Osteoblast (primary cell): ENCODE measurements around the gene KAZN. TPM values are rescaled to one million over a fixed set of nuclear protein-coding genes. Genes with fewer than 3 reads are reported as not detected.

Source experiments
- DNase-seq: peaks from one replicate; pipeline ENCODE4 v3.0.0; 2011; ENCODE audit warnings: low spot score, mixed read lengths; ENCODE audit not compliant: insufficient read length; ENCODE audit errors: missing footprints
- H2AFZ ChIP-seq: 2 replicates; pipeline ENCODE4 v1.6.0; 2011; ENCODE audit warnings: mild to moderate bottlenecking, low read length
- H3K27ac ChIP-seq: 2 replicates; pipeline ENCODE4 v1.5.1; 2011; ENCODE audit warnings: mild to moderate bottlenecking, low read depth, low read length, moderate library complexity
- H3K27me3 ChIP-seq: 2 replicates; pipeline ENCODE4 v1.6.0; 2012; ENCODE audit warnings: mild to moderate bottlenecking, control low read depth, inconsistent platforms, low read length, moderate library complexity; ENCODE audit not compliant: insufficient read depth
- H3K36me3 ChIP-seq: 2 replicates; pipeline ENCODE4 v1.5.1; 2011; ENCODE audit warnings: mild to moderate bottlenecking, low read length, control low read depth, moderate library complexity; ENCODE audit not compliant: insufficient read depth
- H3K4me1 ChIP-seq: 2 replicates; pipeline ENCODE4 v1.5.1; 2011; ENCODE audit warnings: mild to moderate bottlenecking, low read length, control low read depth, moderate library complexity; ENCODE audit not compliant: insufficient read depth
- H3K4me2 ChIP-seq: 2 replicates; pipeline ENCODE4 v1.6.0; 2011; ENCODE audit warnings: mild to moderate bottlenecking, low read length; ENCODE audit not compliant: insufficient read depth
- H3K4me3 ChIP-seq: fragments of 200-600 bp; sonication (generic); 3 replicates; pipeline ENCODE4 v1.5.1; 2012; ENCODE audit warnings: mild to moderate bottlenecking, low read length, inconsistent platforms; ENCODE audit not compliant: insufficient read depth
- H3K79me2 ChIP-seq: 2 replicates; pipeline ENCODE4 v1.6.0; 2012; ENCODE audit warnings: mild to moderate bottlenecking, low read length, control low read depth, inconsistent platforms; ENCODE audit not compliant: insufficient read depth
- H3K9me3 ChIP-seq: 2 replicates; pipeline ENCODE4 v1.5.1; 2011; ENCODE audit warnings: low read depth, low read length, control low read depth
- H4K20me1 ChIP-seq: 2 replicates; pipeline ENCODE4 v1.6.0; 2012; ENCODE audit warnings: mild to moderate bottlenecking, low read length, control low read depth; ENCODE audit not compliant: insufficient read depth
- CTCF ChIP-seq: IDR thresholded peaks from 2 replicates; pipeline ENCODE4 v1.5.1; 2011; ENCODE audit warnings: mild to moderate bottlenecking, low read depth, low read length, moderate library complexity; ENCODE audit errors: extremely low read depth
- total RNA-seq: library from RNA; depleted of rRNA; stranded (reverse); fragments of >200 nt; gene quantifications from 2 replicates; pipeline ENCODE4 v1.2.3, GENCODE V29; 2012

Gene KAZN
- total RNA-seq, 1 donor = 9.0 TPM

DNA sequence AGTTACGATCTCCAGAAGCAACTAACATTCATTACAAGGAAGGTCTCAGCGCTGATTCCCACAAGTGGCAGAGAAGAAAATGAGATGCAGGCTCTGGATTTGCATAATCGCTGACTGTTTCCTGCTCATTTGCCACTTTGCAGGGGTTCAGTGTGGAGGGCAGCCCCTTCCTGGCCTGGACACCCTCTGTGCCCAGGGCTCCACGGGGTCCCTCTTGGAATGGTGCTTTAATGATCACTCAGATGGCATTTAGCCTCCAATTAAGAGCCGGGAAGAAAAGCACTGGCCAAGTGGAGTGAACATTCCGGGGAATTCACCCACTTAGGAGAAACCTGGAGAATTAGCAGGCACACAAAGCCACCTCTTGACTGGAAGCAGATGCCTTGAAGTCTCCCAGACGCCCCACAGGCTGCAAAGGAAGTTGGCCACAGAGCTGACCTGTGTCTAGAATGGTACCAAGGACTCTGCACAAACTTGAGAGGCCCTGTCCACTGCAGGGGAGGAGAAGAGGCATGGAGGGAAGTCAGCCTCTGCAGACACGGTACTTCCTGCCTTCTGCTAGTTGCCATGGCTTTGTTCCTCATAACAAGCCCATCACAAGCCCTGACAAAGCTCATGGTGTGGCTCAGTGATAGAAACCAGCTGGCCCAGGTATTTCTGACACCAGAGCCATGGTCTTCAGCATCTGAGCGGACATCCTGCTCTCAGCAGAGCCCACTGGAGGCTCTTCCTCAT lies 157.2 kb downstream of the KAZN start:
- H3K27me3 ChIP-seq = peaks cover 2% of the 10 kb centered on the region
- H3K4me2 ChIP-seq = no peak overlapping the region
- no peak for TF ChIP-seq CTCF
- peak; percentile 44 for DNase-seq
- H3K4me3 ChIP-seq = no peak overlapping the region
- no peak overlapping the region for H3K27ac ChIP-seq
- no peaks in the 10 kb centered on the region for H3K4me1 ChIP-seq
- H3K9me3 ChIP-seq = no peaks in the 10 kb centered on the region
- peak overlapping the region; percentile 22 for H2AFZ ChIP-seq
- H3K79me2 ChIP-seq = no peaks in the 10 kb centered on the region
- no peaks in the 10 kb centered on the region for H3K36me3 ChIP-seq
- no peaks in the 10 kb centered on the region for H4K20me1 ChIP-seq

DNA sequence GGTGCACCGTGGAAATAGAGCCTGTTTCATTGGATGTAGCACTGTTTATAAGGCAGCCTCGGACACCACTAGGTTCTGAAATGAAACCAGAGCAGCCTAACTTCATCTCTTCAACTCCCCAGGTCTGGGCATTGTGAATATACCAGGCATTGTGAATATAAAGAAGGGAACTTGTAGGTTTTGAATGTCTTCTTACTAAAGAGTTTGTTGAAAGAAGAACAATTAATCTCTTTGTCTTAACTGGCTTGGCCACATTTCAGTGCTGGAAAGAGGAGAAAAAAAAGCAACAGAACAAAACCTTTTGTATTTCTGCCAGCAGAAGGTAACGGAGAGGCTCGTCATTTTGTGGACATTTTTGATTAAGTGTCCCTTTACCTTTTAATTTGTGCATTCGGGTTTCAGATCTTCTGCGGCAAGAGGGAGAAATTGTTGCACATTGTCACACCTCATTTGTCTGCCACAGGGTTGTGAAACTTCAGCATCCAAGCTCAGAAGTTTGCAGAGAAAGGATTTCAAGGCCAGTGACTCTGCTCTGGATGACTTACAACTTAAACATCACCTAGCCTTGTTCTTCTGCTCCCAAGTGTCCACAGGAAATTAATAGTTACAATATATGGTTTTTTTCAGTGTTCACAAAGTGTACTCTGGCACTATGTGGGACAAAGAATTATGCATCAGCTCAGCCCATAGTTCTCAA lies 158.3 kb downstream of the KAZN start:
- no peaks in the 10 kb centered on the region for H3K4me1 ChIP-seq
- H3K4me3 ChIP-seq = no peak overlapping the region

DNA sequence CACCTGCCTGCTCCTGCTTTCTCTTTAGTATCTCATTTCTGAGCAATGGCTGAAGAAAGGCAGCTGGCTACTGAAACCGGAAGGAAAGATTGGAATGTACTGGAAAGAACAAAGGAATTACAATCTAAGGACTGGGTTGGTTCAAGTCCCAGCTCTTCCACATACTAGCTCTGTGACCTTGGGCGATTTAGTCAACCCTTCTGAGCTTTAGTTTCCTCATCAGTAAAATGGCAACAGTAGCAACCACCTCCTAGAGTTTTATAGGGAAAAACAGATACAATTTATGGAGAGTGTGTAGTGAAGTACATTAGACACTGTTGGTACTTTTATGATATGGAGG lies 158.8 kb downstream of the KAZN start:
- no peak overlapping the region for H2AFZ ChIP-seq
- no peaks in the 10 kb centered on the region for H3K79me2 ChIP-seq
- H3K4me1 ChIP-seq = no peaks in the 10 kb centered on the region
- H3K4me2 ChIP-seq = no peak overlapping the region
- H3K4me3 ChIP-seq = no peak overlapping the region
- no peaks in the 10 kb centered on the region for H3K36me3 ChIP-seq
- H3K9me3 ChIP-seq = no peaks in the 10 kb centered on the region
- TF ChIP-seq CTCF = no peak
- H3K27ac ChIP-seq = no peak overlapping the region
- peaks cover 2% of the 10 kb centered on the region for H3K27me3 ChIP-seq
- no peaks in the 10 kb centered on the region for H4K20me1 ChIP-seq
- no peak for DNase-seq

More for the DNA sequence above, 158.3 kb downstream of the KAZN start:
- Histone ChIP-seq H3K9me3 (no peaks in the 10 kb centered on the region), H3K4me2 (no peak overlapping the region), H3K27me3 (peaks cover 2% of the 10 kb centered on the region), H3K36me3 (no peaks in the 10 kb centered on the region), H2AFZ (no peak overlapping the region), H3K79me2 (no peaks in the 10 kb centered on the region), H3K27ac (no peak overlapping the region), H4K20me1 (no peaks in the 10 kb centered on the region)
- DNase-seq = peak; percentile 50
- TF ChIP-seq CTCF = no peak

GRCh38 chr1:14759042-14759818 lies 160.7 kb downstream of the KAZN start:
- H4K20me1 ChIP-seq = no peaks in the 10 kb centered on the region
- H3K4me3 ChIP-seq = no peak overlapping the region
- TF ChIP-seq CTCF = no peak
- H3K36me3 ChIP-seq = no peaks in the 10 kb centered on the region
- H3K27ac ChIP-seq = no peak overlapping the region
- DNase-seq = no peak
- H3K4me2 ChIP-seq = no peak overlapping the region
- no peaks in the 10 kb centered on the region for H3K79me2 ChIP-seq
- H3K27me3 ChIP-seq = no peaks in the 10 kb centered on the region
- H2AFZ ChIP-seq = no peak overlapping the region
- H3K4me1 ChIP-seq = no peaks in the 10 kb centered on the region
- no peaks in the 10 kb centered on the region for H3K9me3 ChIP-seq
